Measurements from ENCODE around the gene CDKN1B. TPM values are rescaled to one million over a fixed set of nuclear protein-coding genes. Genes with fewer than 3 reads are reported as not detected.
A peak's percentile ranks its signal among the peaks of the same experiment; 100 is the strongest.

CDKN1B gene
- total and polyA plus RNA-seq, 2 experiments from 2014 or later, result 3.4 to 24.4 TPM

DNA sequence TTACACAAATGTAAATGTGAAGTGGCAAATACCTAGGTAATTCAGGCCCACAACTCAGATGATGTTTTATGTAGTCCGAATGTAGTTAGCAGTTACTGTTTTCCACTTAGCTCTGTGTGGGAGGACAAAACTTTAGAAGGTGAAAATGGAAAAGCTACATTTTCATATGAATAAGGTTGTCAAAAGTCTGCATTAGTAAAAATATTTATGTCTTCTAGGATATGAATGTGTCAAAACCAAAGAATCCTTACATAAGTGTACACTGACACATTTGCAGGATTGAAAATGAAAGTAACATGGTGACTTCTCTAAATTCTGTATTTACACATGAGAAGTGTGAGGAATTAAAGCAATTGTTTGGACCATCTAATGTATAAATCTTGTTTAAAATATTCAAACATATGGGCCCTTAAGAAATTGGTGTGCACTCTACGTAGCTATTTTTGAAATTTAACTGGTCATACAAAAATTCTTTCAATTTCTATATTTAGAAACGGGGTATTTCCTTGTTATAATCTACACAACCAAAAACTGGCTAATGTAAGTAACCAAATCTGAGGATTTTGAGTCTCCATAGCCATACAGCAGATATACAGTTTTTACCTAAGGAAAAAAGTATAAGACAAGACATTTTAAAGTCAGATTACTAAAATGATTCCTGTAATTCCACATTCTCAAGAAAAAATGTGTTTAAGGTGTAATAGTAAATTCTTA lies 5.4 kb downstream of the CDKN1B start:
- Histone ChIP-seq H3K9me2 (ENCODE audit: insufficient read depth) (no peaks in the 10 kb centered on the region), H4K20me1 (ENCODE audit: insufficient read depth) (no peaks in the 10 kb centered on the region), H3F3A (ENCODE audit: insufficient read depth) (peaks cover 49% of the 10 kb centered on the region), H2AFZ (no peak overlapping the region), H3K27me3 (replicated peaks; ENCODE audit: insufficient read depth) (no peaks in the 10 kb centered on the region), H3K9ac (peak overlapping the region; percentile 97), H3K79me2 (ENCODE audit: insufficient read depth) (peaks cover 76% of the 10 kb centered on the region), H3K4me1 (ENCODE audit: insufficient read depth) (peaks cover 40% of the 10 kb centered on the region), H3K4me3 (peak overlapping the region; percentile 90), H3K27ac (peak overlapping the region; percentile 94), H3K9me3 (ENCODE audit: low read depth) (no peaks in the 10 kb centered on the region), H3K36me3 (ENCODE audit: low read depth) (peaks cover 27% of the 10 kb centered on the region; the same call in 1 of the 2 replicates), H3K4me2 (ENCODE audit: unreplicated experiment) (peak overlapping the region; percentile 89)
- peak; percentile 56 for DNase-seq
- TF ChIP-seq EZH2 (IDR thresholded peaks at IDR 0.05; ENCODE audit: insufficient read depth, poor library complexity, severe bottlenecking) (no peak), EZH2phosphoT487 (IDR thresholded peaks at IDR 0.05; ENCODE audit: insufficient read depth, low read depth) (peak; percentile 32)
- in situ Hi-C loops (cut with MboI), result loop anchor here (25.0 kb wide), 2 partner anchors 635 to 1135 kb away; no protein-coding TSS in a partner anchor
- WGBS, 2 experiments (ENCODE audit: low coverage in 1 of 2, low lambda C conversion rate in 2 of 2, missing lambda C conversion rate in 2 of 2), result 2 to 5% methylated on average over 3 of the region's 3 CpGs

DNA sequence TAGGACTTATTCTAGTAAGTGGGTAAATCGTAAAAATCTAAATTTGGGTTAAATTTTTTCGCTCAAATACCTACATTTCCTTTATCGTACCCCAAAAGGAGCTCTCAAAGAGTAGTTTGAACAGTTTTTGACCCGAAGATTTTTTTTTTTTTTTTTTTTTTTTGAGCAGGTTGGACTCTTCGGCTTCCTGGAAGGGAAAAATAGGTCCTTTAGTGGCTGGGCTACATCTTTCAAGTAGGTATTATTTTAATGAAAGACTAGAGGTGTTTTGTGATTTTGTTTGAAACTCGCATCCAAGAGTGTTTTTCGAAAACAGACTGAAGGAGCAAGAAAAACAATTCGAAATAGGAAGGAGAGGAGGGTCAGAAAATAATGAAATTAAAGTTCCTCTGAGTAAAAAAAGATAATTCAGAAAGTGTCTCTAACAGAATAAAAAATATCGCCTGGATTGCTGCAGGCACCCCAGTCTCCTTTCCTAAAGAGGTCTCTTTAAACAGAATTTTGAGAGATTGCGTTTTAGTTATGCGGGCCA lies 6.0 kb downstream of the CDKN1B start:
- peaks cover 27% of the 10 kb centered on the region; the same call in 1 of the 2 replicates for H3K36me3 ChIP-seq (ENCODE audit: low read depth)
- H3K4me3 ChIP-seq, result peak overlapping the region; percentile 90
- H4K20me1 ChIP-seq (ENCODE audit: insufficient read depth), result no peaks in the 10 kb centered on the region
- TF ChIP-seq EZH2phosphoT487 (IDR thresholded peaks at IDR 0.05; ENCODE audit: insufficient read depth, low read depth) (no peak), EZH2 (IDR thresholded peaks at IDR 0.05; ENCODE audit: insufficient read depth, poor library complexity, severe bottlenecking) (no peak)
- peaks cover 49% of the 10 kb centered on the region for H3F3A ChIP-seq (ENCODE audit: insufficient read depth)
- H3K4me2 ChIP-seq (ENCODE audit: unreplicated experiment), result peak overlapping the region; percentile 89
- no peaks in the 10 kb centered on the region for H3K9me2 ChIP-seq (ENCODE audit: insufficient read depth)
- H3K4me1 ChIP-seq (ENCODE audit: insufficient read depth), result peaks cover 40% of the 10 kb centered on the region
- peak overlapping the region; percentile 94 for H3K27ac ChIP-seq
- in situ Hi-C loops (cut with MboI), result loop anchor here (25.0 kb wide), 2 partner anchors 636 to 1136 kb away; no protein-coding TSS in a partner anchor
- WGBS, 2 experiments (ENCODE audit: low coverage in 1 of 2, low lambda C conversion rate in 2 of 2, missing lambda C conversion rate in 2 of 2), result 15 to 19% methylated on average over 11 of the region's 11 CpGs
- no peaks in the 10 kb centered on the region for H3K27me3 ChIP-seq (replicated peaks; ENCODE audit: insufficient read depth)
- DNase-seq, result no peak
- H2AFZ ChIP-seq, result peak overlapping the region; percentile 85
- H3K79me2 ChIP-seq (ENCODE audit: insufficient read depth), result peaks cover 76% of the 10 kb centered on the region
- no peaks in the 10 kb centered on the region for H3K9me3 ChIP-seq (ENCODE audit: low read depth)
- peak overlapping the region; percentile 97 for H3K9ac ChIP-seq

- no peaks in the 10 kb centered on the region for H3K27me3 ChIP-seq (replicated peaks; ENCODE audit: insufficient read depth)
- peaks cover 76% of the 10 kb centered on the region for H3K79me2 ChIP-seq (ENCODE audit: insufficient read depth)
- WGBS, 2 experiments (ENCODE audit: low coverage in 1 of 2, low lambda C conversion rate in 2 of 2, missing lambda C conversion rate in 2 of 2), result 0 to 2% methylated on average over 66 to 79 of the region's 89 CpGs
- no peaks in the 10 kb centered on the region for H3K9me3 ChIP-seq (ENCODE audit: low read depth)
- in situ Hi-C loops (cut with MboI), result loop anchor here (25.0 kb wide), 2 partner anchors 637 to 1137 kb away; no protein-coding TSS in a partner anchor
- H3K4me2 ChIP-seq (ENCODE audit: unreplicated experiment), result peak overlapping the region; percentile 89
- TF ChIP-seq EZH2phosphoT487 (IDR thresholded peaks at IDR 0.05; ENCODE audit: insufficient read depth, low read depth) (no peak), EZH2 (IDR thresholded peaks at IDR 0.05; ENCODE audit: insufficient read depth, poor library complexity, severe bottlenecking) (no peak)
- peak overlapping the region; percentile 85 for H2AFZ ChIP-seq
- H3K4me1 ChIP-seq (ENCODE audit: insufficient read depth), result peaks cover 40% of the 10 kb centered on the region
- peak overlapping the region; percentile 97 for H3K9ac ChIP-seq
- H3K9me2 ChIP-seq (ENCODE audit: insufficient read depth), result no peaks in the 10 kb centered on the region
- peak overlapping the region; percentile 94 for H3K27ac ChIP-seq
- H3K36me3 ChIP-seq (ENCODE audit: low read depth), result peaks cover 27% of the 10 kb centered on the region; the same call in 1 of the 2 replicates
- H3K4me3 ChIP-seq, result peak overlapping the region; percentile 90
- H4K20me1 ChIP-seq (ENCODE audit: insufficient read depth), result no peaks in the 10 kb centered on the region
- peak; percentile 65 for DNase-seq
- peaks cover 49% of the 10 kb centered on the region for H3F3A ChIP-seq (ENCODE audit: insufficient read depth)
Observed at GRCh38 chr12:12723681-12724420, 6.7 kb downstream of the CDKN1B start.

- peak overlapping the region; percentile 90 for H3K4me3 ChIP-seq
- peak overlapping the region; percentile 85 for H2AFZ ChIP-seq
- H3K36me3 ChIP-seq (ENCODE audit: low read depth), result peaks cover 22% of the 10 kb centered on the region; the same call in 1 of the 2 replicates
- H3F3A ChIP-seq (ENCODE audit: insufficient read depth), result peaks cover 43% of the 10 kb centered on the region
- peak overlapping the region; percentile 97 for H3K9ac ChIP-seq
- no peaks in the 10 kb centered on the region for H3K9me3 ChIP-seq (ENCODE audit: low read depth)
- peak overlapping the region; percentile 89 for H3K4me2 ChIP-seq (ENCODE audit: unreplicated experiment)
- H3K27me3 ChIP-seq (replicated peaks; ENCODE audit: insufficient read depth), result no peaks in the 10 kb centered on the region
- H3K4me1 ChIP-seq (ENCODE audit: insufficient read depth), result peaks cover 38% of the 10 kb centered on the region
- DNase-seq, result peak; percentile 53
- in situ Hi-C loops (cut with MboI), result loop anchor here (25.0 kb wide), 2 partner anchors 637 to 1137 kb away; no protein-coding TSS in a partner anchor
- TF ChIP-seq EZH2phosphoT487 (IDR thresholded peaks at IDR 0.05; ENCODE audit: insufficient read depth, low read depth) (no peak), EZH2 (IDR thresholded peaks at IDR 0.05; ENCODE audit: insufficient read depth, poor library complexity, severe bottlenecking) (no peak)
- 0% methylated on average over 1 to 38 of the region's 46 CpGs for WGBS, 2 experiments (ENCODE audit: low coverage in 1 of 2, low lambda C conversion rate in 2 of 2, missing lambda C conversion rate in 2 of 2)
- H3K27ac ChIP-seq, result peak overlapping the region; percentile 94
- H3K79me2 ChIP-seq (ENCODE audit: insufficient read depth), result peaks cover 76% of the 10 kb centered on the region
- H3K9me2 ChIP-seq (ENCODE audit: insufficient read depth), result no peaks in the 10 kb centered on the region
- H4K20me1 ChIP-seq (ENCODE audit: insufficient read depth), result no peaks in the 10 kb centered on the region
Observed at GRCh38 chr12:12724421-12725085, 7.4 kb downstream of the CDKN1B start.

Data from GM23248 (cell line).